ENCODE data around the gene AFG3L2. TPM values are rescaled to one million over a fixed set of nuclear protein-coding genes. Genes with fewer than 3 reads are reported as not detected.
A peak's percentile ranks its signal among the peaks of the same experiment; 100 is the strongest.

The AFG3L2 gene
- total RNA-seq, 1 experiment from 2014 or later, result 66.7 TPM

GRCh38 chr18:12423393-12423792 is 46.4 kb upstream of the AFG3L2 start:
- H2AFZ ChIP-seq (ENCODE audit: low read depth, low read length, poor library complexity, severe bottlenecking), result no peak overlapping the region
- BruUV-seq (replicated peaks), result no TSS peak
- H3K4me2 ChIP-seq (ENCODE audit: low read length), result no peak overlapping the region
- no peaks in the 10 kb centered on the region for H3K9me2 ChIP-seq (ENCODE audit: insufficient read depth)
- H3K9me3 ChIP-seq (ENCODE audit: control insufficient read depth in 1 of 2, insufficient read depth in 1 of 2, low read depth in 1 of 2, low read length in 2 of 2), result no peaks in the 10 kb centered on the region
- no peak overlapping the region for H3K9ac ChIP-seq (ENCODE audit: low read length)
- ChIA-PET POLR2A (interaction anchor here (0.9 to 1.5 kb wide), 2 partner anchors 16 to 18 kb away, joined by 3 read pairs; partner anchors contain the start of gene PRELID3A), CTCF (interaction anchor here (1.0 to 1.8 kb wide), 3 partner anchors 10 to 237 kb away, joined by 3 to 7 read pairs (median 5); no protein-coding TSS in a partner anchor), RAD21 (ENCODE audit: low non-redundant PET in 1 of 2, low total read pairs in 2 of 2, uncharacterized antibody in 2 of 2, unreplicated experiment in 2 of 2) (no interaction called here)
- H3K27ac ChIP-seq (ENCODE audit: low read depth, low read length), result no peak overlapping the region
- TF ChIP-seq RAD21 (IDR thresholded peaks at IDR 0.05; ENCODE audit: low read depth), result no peak
- no peak for TF ChIP-seq SIN3A (IDR thresholded peaks at IDR 0.05; ENCODE audit: low read depth)
- H3K4me3 ChIP-seq (replicated peaks in 1 of 2; ENCODE audit: low read depth in 1 of 2, low read length in 2 of 2), result no peak overlapping the region
- DNase-seq (ENCODE audit: low read depth, low spot score) (no peak), ATAC-seq (no peak)
- no peaks in the 10 kb centered on the region for H3K27me3 ChIP-seq (ENCODE audit: insufficient read depth, low read length)
- intact Hi-C loops (cut with micrococcal nuclease), result loop anchor here (2.0 kb wide), 2 partner anchors 33 to 235 kb away; partner anchors contain the start of gene SPIRE1
- peaks cover 4% of the 10 kb centered on the region; the same call in 1 of the 2 replicates for H3K79me2 ChIP-seq (ENCODE audit: insufficient read depth, low read length)
- no peaks in the 10 kb centered on the region for H4K20me1 ChIP-seq (ENCODE audit: insufficient read depth)
- peaks cover 4 to 8% of the 10 kb centered on the region in 2 experiments; a peak in 2 of 4 replicates for H3K4me1 ChIP-seq (ENCODE audit: control insufficient read depth in 1 of 2, insufficient read depth in 2 of 2, low read length in 2 of 2)
- H3K36me3 ChIP-seq (ENCODE audit: control insufficient read depth in 1 of 2, insufficient read depth in 2 of 2, low read length in 2 of 2), result peaks cover 0 to 2% of the 10 kb centered on the region in 2 experiments; a peak in 1 of 4 replicates

GRCh38 chr18:12422936-12423335 is 45.9 kb upstream of the AFG3L2 start:
- ChIA-PET RAD21 (ENCODE audit: low non-redundant PET in 1 of 2, low total read pairs in 2 of 2, uncharacterized antibody in 2 of 2, unreplicated experiment in 2 of 2) (interaction anchor here in 1 of 2 experiments (0.6 kb wide), 1 partner anchor 265 kb away, joined by 3 read pairs; no protein-coding TSS in a partner anchor), POLR2A (interaction anchor here (1.5 kb wide), 1 partner anchor 19 kb away, joined by 3 read pairs; no protein-coding TSS in a partner anchor), CTCF (interaction anchor here (1.0 to 1.8 kb wide), 3 partner anchors 10 to 237 kb away, joined by 3 to 7 read pairs (median 5); no protein-coding TSS in a partner anchor)
- Histone ChIP-seq H3K4me3 (replicated peaks in 1 of 2; ENCODE audit: low read depth in 1 of 2, low read length in 2 of 2) (no peak overlapping the region), H3K9me2 (ENCODE audit: insufficient read depth) (no peaks in the 10 kb centered on the region), H3K36me3 (ENCODE audit: control insufficient read depth in 1 of 2, insufficient read depth in 2 of 2, low read length in 2 of 2) (peaks cover 0 to 2% of the 10 kb centered on the region in 2 experiments; a peak in 1 of 4 replicates), H3K27me3 (ENCODE audit: insufficient read depth, low read length) (no peaks in the 10 kb centered on the region), H3K27ac (ENCODE audit: low read depth, low read length) (no peak overlapping the region), H3K9ac (ENCODE audit: low read length) (no peak overlapping the region), H4K20me1 (ENCODE audit: insufficient read depth) (no peaks in the 10 kb centered on the region), H3K9me3 (ENCODE audit: control insufficient read depth in 1 of 2, insufficient read depth in 1 of 2, low read depth in 1 of 2, low read length in 2 of 2) (no peaks in the 10 kb centered on the region), H3K4me2 (ENCODE audit: low read length) (no peak overlapping the region), H3K4me1 (ENCODE audit: control insufficient read depth in 1 of 2, insufficient read depth in 2 of 2, low read length in 2 of 2) (peaks cover 4 to 9% of the 10 kb centered on the region in 2 experiments; a peak in 2 of 4 replicates), H3K79me2 (ENCODE audit: insufficient read depth, low read length) (peaks cover 6% of the 10 kb centered on the region; the same call in 1 of the 2 replicates), H2AFZ (ENCODE audit: low read depth, low read length, poor library complexity, severe bottlenecking) (no peak overlapping the region)
- no TSS peak for BruUV-seq (replicated peaks)
- TF ChIP-seq EGR1 (IDR thresholded peaks at IDR 0.05; ENCODE audit: low read depth) (no peak), CTCF (IDR thresholded peaks at IDR 0.05 in 2 of 3, conservative IDR thresholded peaks at IDR 0.05 in 1 of 3; ENCODE audit: borderline replicate concordance in 1 of 3, insufficient read depth in 1 of 3, low read depth in 2 of 3, low read length in 2 of 3) (peak; percentile 60 to 97 (median 63); a peak in 5 of 6 replicates), EZH2phosphoT487 (IDR thresholded peaks at IDR 0.05; ENCODE audit: borderline replicate concordance) (no peak), RAD21 (IDR thresholded peaks at IDR 0.05; ENCODE audit: low read depth) (peak; percentile 69)
- ATAC-seq, result peak; percentile 67
- no peak for DNase-seq (ENCODE audit: low read depth, low spot score)
- intact Hi-C loops (cut with micrococcal nuclease), result loop anchor here (2.0 kb wide), 2 partner anchors 32 to 236 kb away; partner anchors contain the start of gene SPIRE1

Measured in HCT116 (cell line).